HG02885 (cell line): Measurements from ENCODE around the gene SLC23A2.
"Not testable (repeated sequence)": the region's sequence is repeated elsewhere in the genome, so short reads cannot be mapped to it uniquely, and the experiment has no call there.

Source experiments
- ATAC-seq: cut with Tn5 transposase; IDR thresholded peaks from one replicate; pipeline ENCODE4 v1.9.1; 2021; ENCODE audit warnings: mild to moderate bottlenecking; ENCODE audit not compliant: unreplicated experiment, poor library complexity

The SLC23A2 gene

DNA sequence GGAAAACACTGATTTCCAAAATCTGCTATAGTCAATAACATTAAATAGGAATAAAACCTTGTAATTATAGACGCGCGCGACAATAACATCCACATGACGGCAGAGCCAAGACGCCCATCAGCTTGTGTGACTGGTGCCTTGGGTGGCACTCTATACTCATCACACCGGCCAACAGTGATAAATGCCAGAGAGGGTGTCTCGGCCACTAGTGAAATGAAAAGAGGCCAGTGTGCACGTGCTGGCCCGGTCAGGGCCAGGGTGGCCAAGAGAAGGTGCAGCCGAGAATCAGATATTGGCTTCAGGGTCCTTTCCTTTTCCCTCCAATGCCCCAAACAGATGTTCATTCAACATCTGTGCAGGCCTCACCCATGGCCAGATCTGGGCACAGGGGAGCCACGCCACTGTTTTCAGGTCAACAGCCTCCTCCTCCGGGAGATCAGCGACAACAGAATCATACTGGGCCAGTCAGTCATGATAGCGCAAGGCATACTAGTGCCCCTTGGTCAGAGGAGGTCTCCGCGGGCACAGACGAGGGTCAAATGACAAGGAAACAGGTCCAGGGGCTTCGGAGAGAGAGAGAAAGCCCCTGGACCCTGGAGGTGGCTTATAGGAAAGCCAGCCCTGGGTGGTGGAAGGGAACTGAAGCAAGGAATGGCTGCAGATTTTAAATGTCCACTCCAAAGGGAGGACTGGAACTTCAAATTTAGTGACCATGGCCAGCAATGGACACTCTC, 145.1 kb downstream of the SLC23A2 start:
- ATAC-seq, result no peak

DNA sequence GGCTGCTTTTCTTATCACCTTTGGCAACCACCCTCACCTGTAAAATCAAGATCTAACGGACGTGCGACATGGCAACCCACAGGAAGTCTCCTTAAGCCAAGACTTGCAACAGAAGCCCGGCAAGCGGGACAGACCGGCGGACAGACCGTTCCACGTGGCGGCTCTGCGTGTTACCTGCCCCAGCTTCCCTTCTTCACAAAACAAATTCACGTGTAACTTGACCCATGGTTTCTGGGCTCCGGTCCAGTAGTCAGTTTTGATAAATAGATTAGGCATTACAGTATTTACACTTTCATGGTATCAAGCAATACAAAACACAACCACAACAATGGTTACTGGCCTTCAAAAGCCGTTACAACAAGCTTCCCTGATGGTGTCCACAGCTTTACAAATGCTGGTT, 145.8 kb downstream of the SLC23A2 start:
- ATAC-seq, result no peak

DNA sequence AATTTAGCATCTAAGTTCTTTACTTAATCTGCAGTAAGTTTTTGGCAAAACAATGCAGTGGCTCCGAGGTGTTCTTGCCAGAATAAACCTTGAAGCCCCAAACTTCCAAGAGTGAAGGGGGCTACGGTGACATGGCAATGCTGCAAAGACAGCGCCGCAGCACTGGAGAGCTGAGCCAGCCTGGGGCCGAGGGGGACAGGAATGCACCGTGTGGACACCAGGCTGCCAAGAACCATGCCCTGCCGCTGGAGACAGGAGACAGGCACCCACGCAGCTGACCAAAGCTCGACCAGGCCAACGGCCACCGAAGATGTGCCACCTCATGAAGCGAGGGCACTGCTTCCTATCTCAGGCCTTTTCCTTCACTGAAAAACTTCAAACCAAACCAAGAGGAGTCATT, 146.2 kb downstream of the SLC23A2 start:
- ATAC-seq, result no peak

DNA sequence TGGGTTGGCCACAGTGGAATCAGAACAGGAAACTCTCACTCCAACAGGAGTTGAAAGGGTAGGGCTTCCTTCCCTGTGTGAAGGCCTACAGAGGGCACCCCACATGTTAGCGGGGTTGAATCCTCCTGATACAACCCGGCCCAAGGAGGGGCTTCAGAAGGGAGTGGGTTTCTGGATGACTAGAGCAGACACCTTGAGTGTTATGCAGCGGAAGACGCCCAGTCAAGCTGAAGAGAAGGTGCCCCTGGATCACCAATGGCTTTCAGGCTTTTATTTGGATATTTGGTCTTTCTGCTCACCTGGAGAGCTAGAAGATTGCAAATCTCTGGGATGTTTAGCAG, 146.8 kb downstream of the SLC23A2 start:
- ATAC-seq, result no peak

DNA sequence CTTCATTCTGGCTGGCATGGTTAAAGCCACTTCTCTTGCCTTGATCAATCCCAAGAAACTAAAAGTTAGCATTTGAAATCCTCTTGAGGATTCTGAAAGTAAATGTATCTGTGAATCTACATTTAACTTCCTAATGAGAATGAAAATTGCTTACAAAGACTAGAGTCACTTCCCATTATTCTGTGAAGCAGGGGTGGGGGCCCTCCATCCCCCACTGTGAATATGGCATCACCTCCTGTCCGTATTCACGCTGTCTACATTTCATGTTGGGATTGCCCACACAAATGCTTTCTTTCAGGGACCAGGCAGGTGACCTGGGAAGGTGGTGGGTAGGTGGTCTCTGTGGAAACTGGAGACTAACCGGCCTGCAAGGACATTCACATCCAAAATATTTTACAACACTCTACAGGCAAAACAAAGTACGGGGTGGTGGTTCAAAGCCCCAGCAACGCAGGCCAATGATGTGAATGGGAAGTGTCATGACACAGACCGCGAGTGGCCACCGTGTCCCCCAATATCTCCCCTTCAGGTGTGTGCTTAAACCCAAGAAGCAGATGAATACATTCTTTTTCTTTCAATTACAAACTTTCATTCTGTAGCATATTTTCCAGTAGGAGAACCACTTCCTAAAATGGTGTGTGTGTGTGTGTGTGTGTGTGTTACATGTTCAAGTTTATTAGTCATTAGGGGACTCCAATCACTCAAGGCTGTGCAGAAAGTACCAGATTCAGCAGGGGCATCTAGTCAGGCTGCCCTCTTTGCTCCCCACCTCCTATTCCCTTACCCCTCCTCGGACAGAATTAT, 147.4 kb downstream of the SLC23A2 start:
- ATAC-seq, result no peak

DNA sequence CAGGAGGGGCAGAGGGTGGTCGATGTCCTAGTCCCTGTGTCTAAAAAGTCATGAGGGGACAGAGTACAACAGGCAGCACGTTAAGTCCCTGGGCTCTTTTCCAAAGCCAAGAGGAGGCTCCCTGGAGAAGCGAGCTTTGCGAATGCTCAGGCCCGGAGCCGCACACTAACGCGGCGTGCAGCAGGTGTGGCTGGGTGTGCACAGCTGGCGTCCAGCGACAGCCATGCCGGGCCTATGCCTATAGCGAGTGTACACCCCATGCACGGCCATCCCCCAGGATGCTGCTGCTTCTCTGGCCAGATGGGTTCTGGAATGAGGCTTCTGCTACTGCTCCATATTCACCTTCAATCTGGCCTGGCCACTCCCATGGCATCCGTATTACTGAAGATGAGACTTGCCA, 148.3 kb downstream of the SLC23A2 start:
- ATAC-seq, result no peak

DNA sequence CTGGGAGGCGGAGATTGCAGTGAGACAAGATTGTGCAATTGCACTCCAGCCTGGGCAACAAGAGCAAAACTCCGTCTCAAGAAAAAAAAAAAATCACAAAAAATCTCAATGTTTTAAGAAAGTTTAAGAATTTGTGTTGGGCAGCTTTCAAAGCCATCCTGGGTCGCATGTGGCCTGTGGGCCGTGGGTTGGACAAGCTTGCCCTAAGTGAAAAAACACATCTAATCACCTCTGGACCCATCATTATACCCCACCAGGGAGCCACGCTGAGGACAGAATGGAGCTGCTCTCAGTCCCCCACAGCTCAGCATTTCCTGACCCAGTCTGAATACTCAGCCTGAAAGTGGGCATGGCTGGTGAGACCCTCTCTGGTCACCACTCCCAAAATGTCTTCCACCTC, 150.3 kb downstream of the SLC23A2 start:
- ATAC-seq, result no peak

DNA sequence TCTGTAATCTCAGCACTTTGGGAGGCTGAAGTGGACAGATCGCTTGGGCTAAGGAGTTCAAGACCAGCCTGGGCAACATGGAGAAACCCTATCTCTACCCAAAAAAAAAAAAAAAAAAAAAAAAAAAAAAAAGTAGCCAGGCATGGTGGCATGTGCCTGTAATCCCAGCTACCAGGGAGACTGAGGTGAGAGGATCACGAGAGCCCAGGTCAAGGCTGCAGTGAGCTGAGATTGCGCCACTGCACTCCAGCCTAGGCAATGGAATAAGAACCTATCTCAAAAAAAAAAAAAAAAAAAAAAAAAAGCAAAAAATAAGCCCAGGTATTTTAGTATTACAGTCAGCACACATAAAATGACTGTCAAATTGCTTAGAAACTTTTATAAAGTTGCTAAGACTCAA, 152.5 kb downstream of the SLC23A2 start:
- not testable (repeated sequence) for ATAC-seq

DNA sequence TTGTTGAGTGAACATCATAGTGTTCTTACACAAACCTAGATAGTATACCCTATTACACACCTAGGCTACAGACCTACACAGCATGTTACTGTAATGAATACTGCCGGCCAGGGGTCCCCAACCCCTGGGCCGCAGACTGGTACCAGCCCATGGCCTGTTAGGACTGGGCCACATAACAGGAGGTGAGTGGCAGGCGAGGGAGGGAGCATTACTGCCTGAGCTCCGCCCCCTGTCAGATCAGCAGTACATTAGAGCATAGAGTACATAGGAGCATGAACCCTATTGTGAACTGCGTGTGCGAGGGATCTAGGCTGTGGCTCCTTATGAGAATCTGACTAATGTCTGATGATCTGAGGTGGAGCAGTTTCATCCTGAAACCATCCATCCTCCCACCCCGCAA, 153.3 kb downstream of the SLC23A2 start:
- ATAC-seq, result no peak

DNA sequence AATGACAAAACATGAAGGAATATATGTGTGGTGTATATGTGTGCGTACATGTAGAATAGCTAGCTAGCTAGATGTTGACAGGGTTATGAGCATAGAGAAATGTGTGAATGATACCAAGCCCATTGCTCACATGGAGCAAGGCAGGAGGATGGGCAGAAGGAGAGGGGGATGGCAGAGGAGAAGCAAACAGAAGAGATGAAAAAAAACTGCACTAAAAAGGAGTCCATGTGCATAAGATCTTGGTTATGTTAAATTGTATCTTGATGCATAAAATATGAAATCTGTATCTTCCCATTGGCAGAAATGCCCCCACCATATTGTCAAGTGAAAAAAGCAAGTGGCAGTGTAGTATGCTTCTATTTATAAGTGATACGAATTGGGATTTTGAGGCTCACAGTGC, 154.5 kb downstream of the SLC23A2 start:
- no peak for ATAC-seq

DNA sequence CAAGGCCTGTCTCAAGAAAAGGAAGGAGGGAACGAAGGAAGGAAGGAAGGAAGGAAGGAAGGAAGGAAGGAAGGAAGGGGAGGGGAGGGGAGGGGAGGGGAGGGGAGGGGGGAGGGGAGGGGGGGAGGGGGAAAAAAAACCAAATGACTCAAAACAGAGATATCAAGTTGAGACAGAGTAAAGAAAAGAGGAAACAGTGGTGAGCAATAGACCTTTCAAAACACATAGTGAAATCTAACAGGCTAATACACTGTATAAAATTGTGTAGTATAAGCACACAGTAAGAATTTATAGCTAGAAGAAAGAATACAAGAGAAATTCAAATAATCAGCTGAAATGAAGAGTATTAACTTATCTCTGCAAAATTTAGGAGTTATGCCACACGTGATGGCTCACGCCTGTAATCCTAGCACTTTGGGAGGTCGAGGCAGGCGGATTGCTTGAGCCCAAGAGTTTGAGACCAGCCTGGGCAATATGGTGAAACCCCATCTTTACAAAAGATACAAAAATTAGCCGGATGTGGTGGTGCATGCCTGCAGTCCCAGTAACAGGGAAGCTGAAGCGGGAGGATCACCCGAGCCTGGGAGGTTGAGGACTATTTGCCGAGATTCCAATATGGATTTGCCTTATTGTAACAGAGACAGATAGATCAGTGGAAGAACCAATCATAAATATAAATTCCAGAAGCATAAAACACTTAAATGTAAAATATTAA, 156.4 kb downstream of the SLC23A2 start:
- ATAC-seq, result no peak

DNA sequence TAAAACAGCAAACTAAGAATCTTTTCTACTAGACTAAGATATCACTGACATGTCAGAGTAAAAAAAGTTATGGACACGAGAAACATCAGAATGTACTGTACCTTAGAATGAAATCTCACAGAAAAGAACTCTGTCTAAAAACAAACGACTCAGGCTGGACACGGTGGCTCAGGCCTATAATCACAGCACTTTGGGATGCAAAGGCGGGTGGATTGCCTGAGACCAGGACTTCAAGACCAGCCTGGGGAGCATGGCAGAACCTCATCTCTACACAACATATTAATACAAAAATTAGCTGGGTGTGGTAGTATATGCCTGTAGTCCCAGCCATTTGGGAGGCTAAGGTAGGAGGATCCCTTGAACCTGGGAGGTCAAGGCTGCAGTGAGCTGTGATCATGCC, 157.0 kb downstream of the SLC23A2 start:
- no peak for ATAC-seq

DNA sequence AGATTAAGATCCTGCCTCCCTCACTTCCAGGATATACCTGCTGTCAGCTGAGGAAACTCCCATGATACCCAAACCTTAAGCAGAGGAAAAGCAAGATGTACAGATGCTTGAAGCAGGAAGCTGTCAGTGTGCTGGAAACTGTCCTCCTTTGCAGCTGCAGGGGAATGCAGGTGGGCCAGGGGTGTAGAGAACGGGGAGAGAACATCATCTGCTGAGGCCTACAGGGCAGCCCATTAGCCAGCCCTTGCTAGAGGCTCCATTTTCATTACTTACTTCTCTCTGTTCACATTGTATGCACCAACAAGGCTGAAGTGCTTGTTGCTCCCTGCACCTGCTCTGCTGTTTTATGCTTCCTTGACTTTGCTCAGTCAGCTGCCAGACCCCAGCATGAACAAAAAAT, 160.5 kb downstream of the SLC23A2 start:
- ATAC-seq, result no peak

DNA sequence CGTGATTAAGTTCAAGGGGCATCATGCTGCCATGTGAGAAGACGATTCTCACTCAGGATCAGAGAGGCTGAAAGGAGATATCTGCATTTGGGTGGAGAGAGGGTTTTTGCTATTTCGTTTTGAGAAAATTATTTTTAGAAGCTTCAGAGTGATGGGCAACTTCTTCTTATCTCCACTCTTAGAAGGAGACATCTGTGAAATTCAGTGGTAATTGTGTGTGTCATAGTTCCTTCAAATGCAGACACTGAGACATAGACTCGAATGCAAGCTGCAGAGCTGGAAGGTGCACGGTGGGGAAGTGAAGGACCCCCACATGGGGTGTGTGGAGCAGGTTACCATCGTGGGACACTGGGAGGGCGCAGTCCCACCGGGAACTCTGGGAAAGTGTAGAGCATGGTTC, 162.8 kb downstream of the SLC23A2 start:
- ATAC-seq, result no peak

DNA sequence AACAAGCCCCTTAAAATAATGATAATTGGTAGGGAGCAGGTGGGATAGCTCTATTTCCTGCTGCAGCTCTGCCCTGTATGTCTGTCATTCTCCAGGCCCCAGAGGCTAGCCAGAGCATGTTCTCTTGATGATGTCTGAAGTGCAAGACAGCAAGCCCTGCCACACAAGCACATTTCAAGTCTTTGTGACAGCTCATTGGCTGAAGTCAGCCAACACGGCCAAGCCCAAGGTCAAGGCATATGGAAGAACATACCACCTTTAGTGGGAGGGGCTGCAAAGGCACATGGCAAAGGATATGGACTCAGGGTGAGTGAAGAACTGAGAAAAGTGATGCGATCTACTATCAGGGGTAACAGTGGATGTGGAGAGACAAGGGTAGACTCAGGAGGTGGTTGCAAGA, 163.6 kb downstream of the SLC23A2 start:
- no peak for ATAC-seq

DNA sequence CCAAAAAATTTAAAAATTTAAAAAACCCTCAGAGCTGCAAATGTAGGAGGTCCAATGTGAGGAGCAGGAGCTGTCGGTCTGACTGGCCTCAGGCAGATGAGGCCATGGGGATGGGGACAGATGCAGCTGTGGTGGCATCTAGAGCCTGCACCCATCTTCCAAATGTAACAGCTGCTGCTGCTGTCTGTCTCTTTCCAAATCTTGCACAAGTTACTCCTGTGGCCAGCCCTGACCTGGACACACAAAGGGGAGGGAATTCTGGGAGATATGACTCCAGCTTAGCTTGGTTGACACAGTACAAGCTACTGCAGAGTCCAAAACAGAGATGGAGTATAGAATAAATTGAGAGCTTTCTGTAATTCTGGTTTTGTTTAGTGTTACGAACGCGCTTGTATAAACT, 164.4 kb downstream of the SLC23A2 start:
- no peak for ATAC-seq

DNA sequence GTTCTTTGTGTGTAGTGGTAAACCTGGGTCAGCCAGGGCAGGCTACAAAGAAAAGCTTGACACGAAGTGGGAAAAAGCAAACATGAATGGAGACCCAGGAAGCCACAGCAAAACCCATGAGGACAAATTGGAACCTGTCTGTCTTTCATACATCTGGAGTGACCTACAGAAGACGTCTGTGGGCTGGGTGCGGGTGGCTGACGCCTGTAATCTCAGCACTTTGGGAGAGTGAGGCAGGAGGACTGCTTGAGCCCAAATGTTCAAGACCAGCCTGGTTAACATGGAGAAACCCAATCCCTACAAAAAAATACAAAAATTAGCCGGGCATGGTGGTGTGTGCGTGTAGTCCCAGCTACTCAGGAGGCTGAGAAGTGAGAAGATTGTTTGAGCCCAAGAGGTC, 164.8 kb downstream of the SLC23A2 start:
- ATAC-seq, result no peak

DNA sequence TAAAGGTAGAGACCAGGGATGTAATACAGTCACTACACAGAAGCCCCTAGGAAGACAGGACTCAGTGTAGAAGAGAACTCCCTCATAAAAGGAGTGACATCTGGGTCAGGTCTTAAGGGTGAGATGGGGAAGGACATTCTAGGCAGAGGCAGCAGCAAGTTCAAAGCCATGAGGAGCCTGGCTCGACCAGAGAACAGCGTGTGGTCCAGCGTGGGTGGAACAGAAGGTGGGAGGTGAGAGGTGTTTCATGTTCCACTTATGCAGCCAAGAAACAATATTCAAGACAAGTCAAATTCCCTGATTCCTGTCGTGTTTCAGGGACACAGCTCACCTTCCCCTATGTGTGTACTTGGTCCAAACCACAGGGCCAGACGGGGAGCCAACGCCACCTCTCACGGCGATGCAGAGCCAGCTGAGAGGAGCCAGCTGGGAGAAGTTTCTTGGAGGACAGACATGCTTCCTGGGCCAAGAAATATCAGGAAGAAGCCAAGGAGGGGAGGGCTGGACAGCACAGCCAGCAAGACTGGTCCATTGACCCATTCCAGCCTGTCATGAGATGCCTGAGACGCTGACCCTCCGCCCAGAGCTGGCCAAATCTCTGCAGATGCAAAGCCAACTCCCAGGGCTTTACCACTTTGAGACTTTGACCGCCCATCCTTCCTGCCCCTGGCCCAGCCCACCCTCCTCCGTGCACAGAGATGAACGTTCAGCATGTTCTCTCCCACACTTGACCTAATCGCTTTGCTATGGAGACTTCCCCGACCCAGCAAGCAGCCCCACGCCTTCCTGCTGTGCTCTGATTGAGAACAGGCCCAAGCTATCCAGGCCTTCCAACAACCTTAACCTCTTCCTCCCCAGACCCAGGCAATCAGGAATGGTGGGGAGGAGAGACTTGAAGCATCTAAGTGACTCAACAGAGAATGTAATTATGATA, 165.8 kb downstream of the SLC23A2 start:
- no peak for ATAC-seq

DNA sequence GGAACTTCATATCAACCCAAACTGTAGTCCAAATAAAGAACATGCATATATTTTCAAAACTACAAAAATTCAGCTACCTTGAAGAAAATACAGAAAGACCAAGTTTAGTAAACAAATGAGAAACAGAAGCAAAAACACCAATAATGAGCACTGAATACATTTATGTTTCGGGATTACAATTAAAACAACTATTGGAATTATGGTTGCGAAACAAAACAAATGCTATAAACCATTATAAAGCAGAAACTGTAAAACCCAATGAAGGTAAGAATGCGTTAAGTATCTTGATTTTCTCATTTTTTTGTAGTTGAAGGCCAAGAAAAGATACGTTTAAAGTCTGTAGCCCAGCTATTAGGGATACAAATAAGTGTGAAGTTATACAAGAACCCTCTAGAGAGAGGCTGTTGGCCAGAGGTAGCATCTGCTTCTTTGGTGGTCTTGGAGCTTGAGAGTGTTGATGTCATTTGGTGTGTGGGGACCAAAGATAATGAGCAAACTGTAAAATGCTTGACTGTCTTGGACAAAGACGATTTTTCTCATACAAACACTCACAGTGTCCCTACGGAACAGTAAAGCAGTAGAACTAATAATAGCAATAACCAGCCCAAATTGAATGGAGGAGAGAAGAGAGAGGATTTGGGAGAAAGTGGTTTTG, 168.1 kb downstream of the SLC23A2 start:
- ATAC-seq, result no peak

DNA sequence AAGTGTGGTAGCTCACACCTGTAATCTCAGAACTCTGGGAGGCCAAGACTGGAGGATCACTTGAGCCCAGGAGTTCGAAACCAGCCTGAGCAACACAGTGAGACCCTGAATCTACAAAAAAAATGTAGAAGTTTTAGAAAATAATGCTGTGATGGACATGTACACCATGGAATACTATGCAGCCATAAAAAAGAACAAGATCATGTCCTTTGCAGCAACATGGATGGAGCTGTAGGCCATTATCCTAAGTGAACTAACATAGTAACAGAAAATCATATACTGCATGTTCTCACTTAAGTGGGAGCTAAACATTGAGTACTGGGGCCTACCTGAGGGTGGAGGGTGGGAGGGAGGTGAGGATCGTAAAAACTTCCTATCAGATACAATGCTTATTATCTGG, 168.8 kb downstream of the SLC23A2 start:
- no peak for ATAC-seq
